Eye (tissue), 1 donor: ENCODE measurements around the gene POC1A.
A peak's percentile ranks its signal among the peaks of the same experiment; 100 is the strongest.

Experiments
- DNase-seq: peaks from one replicate; pipeline ENCODE4 v3.0.0-alpha.2; 2015

POC1A gene

GRCh38 chr3:52150860-52151259 lies 3.4 kb downstream of the POC1A start:
- no peak for DNase-seq

- no peak for DNase-seq
Measured at GRCh38 chr3:52150357-52150756, 3.9 kb downstream of the POC1A start.

- DNase-seq: no peak
Measured at GRCh38 chr3:52149726-52150125, 4.5 kb downstream of the POC1A start.

GRCh38 chr3:52149021-52149420 lies 5.2 kb downstream of the POC1A start:
- no peak for DNase-seq

- no peak for DNase-seq
Measured at GRCh38 chr3:52147804-52148203, 6.4 kb downstream of the POC1A start.

- DNase-seq: no peak
Measured at GRCh38 chr3:52146811-52147210, 7.4 kb downstream of the POC1A start.

- DNase-seq: no peak
Measured at GRCh38 chr3:52146189-52146588, 8.0 kb downstream of the POC1A start.

- no peak for DNase-seq
Measured at GRCh38 chr3:52145736-52146110, 8.5 kb downstream of the POC1A start.

- no peak for DNase-seq
Measured at GRCh38 chr3:52144796-52145735, 9.2 kb downstream of the POC1A start.

GRCh38 chr3:52144034-52144795 lies 10.0 kb downstream of the POC1A start:
- DNase-seq: peak; percentile 93

GRCh38 chr3:52143616-52144015 lies 10.6 kb downstream of the POC1A start:
- DNase-seq: no peak

GRCh38 chr3:52143156-52143555 lies 11.1 kb downstream of the POC1A start:
- no peak for DNase-seq

GRCh38 chr3:52141751-52142150 lies 12.5 kb downstream of the POC1A start:
- no peak for DNase-seq

- DNase-seq: no peak
Measured at GRCh38 chr3:52140769-52141168, 13.5 kb downstream of the POC1A start.

GRCh38 chr3:52140000-52140399 lies 14.2 kb downstream of the POC1A start:
- no peak for DNase-seq

GRCh38 chr3:52137311-52137710 lies 16.9 kb downstream of the POC1A start:
- no peak for DNase-seq

GRCh38 chr3:52136513-52136912 lies 17.7 kb downstream of the POC1A start:
- DNase-seq: no peak

GRCh38 chr3:52135332-52135731 lies 18.9 kb downstream of the POC1A start:
- no peak for DNase-seq

- no peak for DNase-seq
Measured at GRCh38 chr3:52134761-52135160, 19.5 kb downstream of the POC1A start.

- no peak for DNase-seq
Measured at GRCh38 chr3:52132930-52133329, 21.3 kb downstream of the POC1A start.

GRCh38 chr3:52132041-52132440 lies 22.2 kb downstream of the POC1A start:
- DNase-seq: no peak

- no peak for DNase-seq
Measured at GRCh38 chr3:52130966-52131622, 23.1 kb downstream of the POC1A start.

- DNase-seq: no peak
Measured at GRCh38 chr3:52128118-52128683, 26.0 kb downstream of the POC1A start.
